Upper lobe of left lung (tissue), 4 donors: ENCODE data around the gene SFXN1.

Experiments
- POLR2A ChIP-seq, 4 donors: fragments of 450-650 bp; IDR thresholded peaks; one replicate each; pipeline ENCODE4 v1.5.1; 2016 to 2017; ENCODE audit warnings: antibody characterized with exemption in 4 of 4, mild to moderate bottlenecking in 2 of 4
- POLR2AphosphoS5 ChIP-seq, 2 donors: sonication (generic); formaldehyde crosslinking; IDR thresholded peaks; one replicate each; pipeline ENCODE4 v1.5.1; 2017; ENCODE audit warnings: antibody characterized with exemption in 2 of 2
- TF ChIP-seq, protein P1 (sequence below), 6 experiments: fragments of 450-650 bp in 4 of 6; fragments of 200-600 bp in 2 of 6; sonication (generic) in 2 of 6; IDR thresholded peaks; one replicate each; pipeline ENCODE4 v1.5.1; 2016 to 2019; ENCODE audit warnings: antibody characterized with exemption in 6 of 6

DNA sequence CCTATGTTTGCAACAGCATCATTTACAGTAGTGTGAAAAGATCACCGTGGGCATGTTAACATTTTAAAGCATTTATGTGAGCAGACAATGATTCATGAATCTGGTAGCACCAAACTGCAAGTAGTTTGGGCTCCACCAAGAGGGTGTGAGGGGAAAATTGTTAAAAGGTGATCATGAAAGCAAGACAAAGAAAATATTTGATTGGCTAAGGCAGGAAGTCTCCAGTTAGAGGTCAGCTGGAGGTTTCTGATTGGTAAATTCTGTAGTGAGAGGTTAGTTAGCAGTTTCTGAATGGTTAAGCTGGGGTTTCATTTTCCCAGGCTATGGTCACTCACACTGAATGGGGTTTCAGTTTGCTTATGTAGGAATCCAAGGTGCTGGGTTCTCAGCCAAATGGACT lies 20.9 kb upstream of the SFXN1 start:
- TF ChIP-seq, protein P1, sequence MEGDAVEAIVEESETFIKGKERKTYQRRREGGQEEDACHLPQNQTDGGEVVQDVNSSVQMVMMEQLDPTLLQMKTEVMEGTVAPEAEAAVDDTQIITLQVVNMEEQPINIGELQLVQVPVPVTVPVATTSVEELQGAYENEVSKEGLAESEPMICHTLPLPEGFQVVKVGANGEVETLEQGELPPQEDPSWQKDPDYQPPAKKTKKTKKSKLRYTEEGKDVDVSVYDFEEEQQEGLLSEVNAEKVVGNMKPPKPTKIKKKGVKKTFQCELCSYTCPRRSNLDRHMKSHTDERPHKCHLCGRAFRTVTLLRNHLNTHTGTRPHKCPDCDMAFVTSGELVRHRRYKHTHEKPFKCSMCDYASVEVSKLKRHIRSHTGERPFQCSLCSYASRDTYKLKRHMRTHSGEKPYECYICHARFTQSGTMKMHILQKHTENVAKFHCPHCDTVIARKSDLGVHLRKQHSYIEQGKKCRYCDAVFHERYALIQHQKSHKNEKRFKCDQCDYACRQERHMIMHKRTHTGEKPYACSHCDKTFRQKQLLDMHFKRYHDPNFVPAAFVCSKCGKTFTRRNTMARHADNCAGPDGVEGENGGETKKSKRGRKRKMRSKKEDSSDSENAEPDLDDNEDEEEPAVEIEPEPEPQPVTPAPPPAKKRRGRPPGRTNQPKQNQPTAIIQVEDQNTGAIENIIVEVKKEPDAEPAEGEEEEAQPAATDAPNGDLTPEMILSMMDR (IDR thresholded peaks at IDR 0.05), result no peak
- TF ChIP-seq POLR2A (IDR thresholded peaks at IDR 0.05) (no peak), POLR2AphosphoS5 (IDR thresholded peaks at IDR 0.05) (no peak)
